ENCODE results near the gene TMED1.

- TF ChIP-seq CTCF (IDR thresholded peaks at IDR 0.05; ENCODE audit: low read depth, low read length, poor library complexity, severe bottlenecking) (no peak), EZH2phosphoT487 (IDR thresholded peaks at IDR 0.05; ENCODE audit: borderline replicate concordance, low read length) (no peak)
Observed at GRCh38 chr19:10815969-10816644, 19.9 kb downstream of the TMED1 start.
